HCEC 1CT (cell line): ENCODE results near the gene TTC9B.
A peak's percentile ranks its signal among the peaks of the same experiment; 100 is the strongest.
"Not testable (repeated sequence)": the region's sequence is repeated elsewhere in the genome, so short reads cannot be mapped to it uniquely, and the experiment has no call there.

Experiments
- DNase-seq: peaks from one replicate; pipeline ENCODE4 v3.0.0-alpha.2; 2017

The TTC9B gene

GRCh38 chr19:40232479-40232878 lies 14.3 kb upstream of the TTC9B start:
- no peak for DNase-seq

DNA sequence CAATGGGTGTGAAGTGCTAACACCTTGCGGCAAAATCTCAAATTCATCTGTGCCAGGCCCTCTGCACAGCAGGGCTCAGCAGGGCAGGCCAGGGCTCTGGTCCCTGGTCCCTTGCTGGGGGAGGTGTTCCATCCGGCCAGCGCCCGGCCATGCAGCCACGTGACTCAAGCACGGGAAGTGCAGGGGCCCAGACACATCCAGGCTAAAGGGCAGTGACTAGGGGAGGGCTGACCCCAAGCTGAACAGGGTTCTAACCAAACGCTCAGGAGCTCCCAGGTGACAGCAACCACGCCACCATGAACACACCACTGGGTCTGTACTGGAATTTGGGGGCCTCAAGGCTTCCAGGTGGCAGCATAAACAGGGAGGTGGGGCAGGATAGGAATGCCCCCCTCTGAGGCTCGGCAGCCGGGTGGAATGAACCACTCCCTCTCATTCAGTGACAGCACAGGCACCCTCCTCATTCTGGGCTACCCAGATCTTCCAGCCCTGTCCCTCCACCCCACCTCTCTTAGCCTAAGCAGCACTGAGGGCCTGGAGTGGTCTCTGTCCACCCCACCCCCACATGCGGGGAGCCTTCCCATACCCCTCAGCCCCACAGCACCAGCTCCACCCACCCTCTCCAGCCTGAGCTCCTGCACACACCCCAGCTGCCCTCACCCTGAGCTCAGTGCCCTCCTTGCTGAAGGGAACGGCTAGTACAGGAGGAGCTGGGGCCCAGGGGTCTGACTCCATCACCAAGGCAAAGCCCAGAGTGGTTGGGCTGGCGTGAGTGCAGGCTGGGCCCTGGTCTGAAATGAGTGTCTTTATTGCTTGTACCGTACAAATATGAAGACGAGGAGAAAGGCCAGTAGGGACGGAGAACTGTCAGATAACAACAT lies 13.6 kb upstream of the TTC9B start:
- peak; percentile 30 for DNase-seq

DNA sequence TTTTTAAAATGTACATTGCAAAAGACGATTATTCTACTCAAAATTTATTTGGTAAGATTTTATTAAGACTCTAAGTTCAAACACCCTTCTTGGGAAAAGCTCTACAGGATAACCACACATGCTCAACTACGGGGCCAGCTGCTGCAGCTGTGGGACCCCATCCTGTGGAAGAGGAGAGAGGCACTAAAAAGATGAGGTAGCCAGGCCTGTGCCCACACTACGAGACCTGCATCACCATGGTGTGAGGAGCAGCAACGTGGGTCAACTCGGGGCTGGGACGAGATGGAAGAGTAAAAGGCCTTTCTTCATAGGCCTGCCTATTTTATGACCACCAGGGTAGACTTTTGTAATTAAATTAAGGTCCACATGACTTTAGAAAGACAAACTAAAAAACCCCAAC lies 12.9 kb upstream of the TTC9B start:
- no peak for DNase-seq

DNA sequence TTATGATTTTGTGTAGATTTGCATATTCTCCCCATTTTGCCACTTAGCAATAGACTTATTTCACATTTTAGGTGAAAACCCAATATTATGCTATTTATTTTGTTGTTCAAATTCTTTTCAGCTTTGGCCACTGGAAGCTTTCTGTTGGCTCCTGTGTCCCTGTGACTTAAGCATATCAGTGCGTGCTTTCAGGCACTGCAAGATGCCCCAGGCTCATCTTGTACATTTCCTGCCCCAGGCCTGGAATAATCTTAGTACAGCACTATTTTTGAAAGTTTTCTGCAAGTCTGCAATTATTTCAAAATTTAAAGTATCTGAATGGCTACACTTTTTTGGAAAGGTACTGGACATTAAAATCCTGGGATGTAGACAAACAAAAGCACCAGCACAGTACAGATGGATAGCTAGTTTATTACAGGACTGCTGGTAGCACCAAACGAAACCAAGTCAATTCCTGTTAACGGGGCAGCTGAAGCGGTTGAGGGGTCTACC lies 11.8 kb upstream of the TTC9B start:
- no peak for DNase-seq

GRCh38 chr19:40229484-40229883 lies 11.3 kb upstream of the TTC9B start:
- DNase-seq = peak; percentile 35

DNA sequence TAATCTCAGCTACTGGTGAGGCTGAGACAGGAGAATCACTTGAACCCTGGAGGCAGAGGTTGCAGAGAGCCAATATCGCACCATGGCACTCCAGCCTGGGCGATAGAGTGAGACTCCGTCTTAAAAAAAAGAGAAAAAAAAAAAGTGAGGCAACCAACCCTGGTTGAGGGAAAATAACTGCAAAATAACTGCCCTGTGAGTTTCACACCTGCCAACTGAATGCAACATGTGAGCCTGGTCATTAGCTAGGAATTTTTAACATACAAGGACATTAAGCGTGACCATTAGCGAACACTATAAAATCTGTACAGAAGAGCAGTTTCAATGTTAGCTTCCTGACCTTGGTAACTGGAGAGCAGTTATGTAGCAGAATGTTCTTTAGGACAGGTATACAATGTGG lies 10.7 kb upstream of the TTC9B start:
- no peak for DNase-seq

DNA sequence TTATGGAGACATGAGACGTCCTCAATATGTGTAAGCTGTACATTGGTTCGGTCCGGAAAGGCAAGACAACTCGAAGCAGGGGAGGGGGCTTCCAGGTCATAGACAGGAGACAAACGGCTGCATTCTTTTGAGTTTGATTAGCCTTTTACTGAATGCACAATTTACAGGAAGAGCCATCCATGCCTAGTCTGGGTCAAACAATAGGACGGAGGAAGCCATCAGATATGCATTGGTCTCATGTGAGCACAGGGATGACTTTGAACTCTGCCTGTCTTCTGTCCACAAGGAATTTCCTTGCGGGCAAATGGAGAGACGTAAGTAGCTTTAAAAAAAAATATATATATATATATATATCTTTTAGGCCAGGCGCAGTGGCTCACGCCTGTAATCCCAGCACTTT lies 10.2 kb upstream of the TTC9B start:
- no peak for DNase-seq

GRCh38 chr19:40225440-40226305 lies 7.5 kb upstream of the TTC9B start:
- no peak for DNase-seq

- DNase-seq = no peak
Measured at GRCh38 chr19:40224342-40225150, 6.4 kb upstream of the TTC9B start.

GRCh38 chr19:40223135-40223822 lies 5.1 kb upstream of the TTC9B start:
- DNase-seq = no peak

- peak; percentile 74 for DNase-seq
Measured at GRCh38 chr19:40221858-40222619, 3.9 kb upstream of the TTC9B start.

GRCh38 chr19:40220674-40221073 lies 2.5 kb upstream of the TTC9B start:
- no peak for DNase-seq

DNA sequence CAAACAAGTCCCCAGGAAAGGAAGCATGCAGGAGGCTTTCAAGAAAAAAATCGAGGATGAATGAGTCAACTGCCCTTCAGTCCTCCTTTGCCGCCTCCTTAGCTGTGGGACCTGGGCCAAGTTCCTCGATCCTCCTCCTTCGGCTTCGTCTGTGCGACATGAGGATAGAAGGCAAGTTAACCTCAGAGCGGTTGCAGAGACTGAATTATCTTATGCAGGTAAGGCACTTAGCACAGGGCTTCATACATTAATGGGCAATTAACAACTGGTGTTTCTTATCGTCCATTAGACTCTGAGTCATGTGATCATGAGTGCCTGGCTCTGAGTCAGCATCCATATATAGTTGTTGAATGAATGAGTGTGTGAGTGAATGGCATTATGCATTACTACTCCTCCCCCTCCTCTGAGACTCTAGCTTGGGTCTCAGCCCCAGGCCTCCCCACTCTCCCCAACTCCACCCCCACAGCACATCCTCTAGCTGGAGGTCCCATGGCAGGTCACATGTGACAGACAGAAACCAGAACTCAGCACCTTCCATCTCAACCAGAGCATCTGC lies 1.6 kb upstream of the TTC9B start:
- peak; percentile 83 for DNase-seq

GRCh38 chr19:40219029-40219428 lies 845 bp upstream of the TTC9B start:
- not testable (repeated sequence) for DNase-seq

DNA sequence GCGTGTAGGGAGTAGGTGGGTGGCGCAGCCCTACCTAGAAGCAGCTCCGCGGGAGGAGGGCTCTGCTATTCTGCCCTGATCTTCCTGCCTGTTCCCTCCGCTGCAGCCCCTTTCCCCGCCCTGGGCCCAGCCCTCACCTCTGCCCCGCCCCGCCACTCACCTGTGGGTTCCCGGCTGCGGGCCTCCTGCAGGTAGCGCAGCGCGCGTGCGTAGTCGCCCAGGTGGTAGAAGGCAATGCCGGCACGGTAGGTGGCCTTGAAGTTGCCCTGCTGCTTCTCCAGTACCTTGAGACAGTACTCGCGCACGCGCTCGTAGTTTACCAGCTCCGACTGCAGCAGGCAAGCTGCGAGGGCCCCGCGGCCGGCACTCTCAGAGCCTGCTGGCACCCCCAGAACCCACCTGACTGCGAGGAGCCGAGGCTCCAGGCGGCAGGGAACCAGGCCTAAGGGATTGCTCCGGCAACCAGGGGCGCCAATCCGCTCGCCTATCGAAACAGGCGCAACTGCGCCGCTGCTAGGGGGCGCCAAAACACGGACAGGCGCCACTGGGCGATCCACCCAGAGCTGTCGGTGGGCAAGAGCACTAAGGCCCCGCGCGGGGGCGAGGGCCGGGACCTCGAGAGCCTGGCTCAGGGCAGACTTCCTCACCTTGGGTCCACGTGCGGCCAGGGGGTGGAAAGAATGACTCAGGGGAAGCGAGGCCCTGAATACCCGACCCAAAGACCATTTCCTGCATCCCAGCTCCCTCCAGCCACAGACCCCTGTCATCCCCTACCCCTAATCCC lies 965 bp downstream of the TTC9B start:
- DNase-seq = no peak

DNA sequence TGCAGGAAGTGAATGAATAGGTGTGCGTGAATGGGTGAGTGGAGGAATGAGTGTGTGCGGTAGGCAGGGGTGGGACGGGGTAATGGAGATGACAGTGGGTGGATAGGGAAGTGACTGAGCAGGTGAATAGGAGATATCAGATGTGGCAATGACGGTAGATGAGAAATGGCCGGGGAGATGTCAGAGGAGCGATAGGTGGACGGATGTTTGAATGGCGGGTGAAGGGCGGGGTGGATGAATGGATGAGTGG lies 1.5 kb downstream of the TTC9B start:
- DNase-seq = no peak

- DNase-seq = no peak
Measured at GRCh38 chr19:40216013-40216776, 2.0 kb downstream of the TTC9B start.

GRCh38 chr19:40214936-40215335 lies 3.2 kb downstream of the TTC9B start:
- DNase-seq = no peak

DNA sequence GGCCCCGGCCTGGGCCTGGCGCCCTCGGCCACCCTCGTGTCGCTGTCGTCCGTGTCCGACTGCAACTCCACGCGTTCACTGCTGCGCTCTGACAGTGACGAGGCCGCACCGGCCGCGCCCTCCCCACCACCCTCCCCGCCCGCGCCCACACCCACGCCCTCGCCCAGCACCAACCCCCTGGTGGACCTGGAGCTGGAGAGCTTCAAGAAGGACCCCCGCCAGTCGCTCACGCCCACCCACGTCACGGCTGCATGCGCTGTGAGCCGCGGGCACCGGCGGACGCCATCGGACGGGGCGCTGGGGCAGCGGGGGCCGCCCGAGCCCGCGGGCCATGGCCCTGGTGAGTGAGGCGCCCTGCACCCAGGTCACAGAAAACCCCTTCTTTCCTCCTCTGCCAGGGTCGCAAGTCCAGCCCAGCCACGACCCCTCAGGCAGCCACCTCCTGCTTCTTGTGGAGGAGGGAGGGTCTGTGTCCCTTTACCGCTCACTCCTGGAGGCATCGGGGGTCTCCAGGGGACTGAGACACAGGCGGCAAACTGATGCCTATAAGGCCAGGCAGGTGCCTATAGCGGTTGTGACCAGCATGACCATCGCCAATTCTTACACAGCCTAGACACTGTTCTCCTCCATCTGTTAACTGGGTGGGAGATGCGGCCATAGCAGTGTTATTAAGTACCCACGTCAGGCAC lies 4.2 kb downstream of the TTC9B start:
- no peak for DNase-seq
